ENCODE measurements around the gene LTB4R2.
"Not testable (repeated sequence)": the region's sequence is repeated elsewhere in the genome, so short reads cannot be mapped to it uniquely, and the experiment has no call there.

LTB4R2 gene

DNA sequence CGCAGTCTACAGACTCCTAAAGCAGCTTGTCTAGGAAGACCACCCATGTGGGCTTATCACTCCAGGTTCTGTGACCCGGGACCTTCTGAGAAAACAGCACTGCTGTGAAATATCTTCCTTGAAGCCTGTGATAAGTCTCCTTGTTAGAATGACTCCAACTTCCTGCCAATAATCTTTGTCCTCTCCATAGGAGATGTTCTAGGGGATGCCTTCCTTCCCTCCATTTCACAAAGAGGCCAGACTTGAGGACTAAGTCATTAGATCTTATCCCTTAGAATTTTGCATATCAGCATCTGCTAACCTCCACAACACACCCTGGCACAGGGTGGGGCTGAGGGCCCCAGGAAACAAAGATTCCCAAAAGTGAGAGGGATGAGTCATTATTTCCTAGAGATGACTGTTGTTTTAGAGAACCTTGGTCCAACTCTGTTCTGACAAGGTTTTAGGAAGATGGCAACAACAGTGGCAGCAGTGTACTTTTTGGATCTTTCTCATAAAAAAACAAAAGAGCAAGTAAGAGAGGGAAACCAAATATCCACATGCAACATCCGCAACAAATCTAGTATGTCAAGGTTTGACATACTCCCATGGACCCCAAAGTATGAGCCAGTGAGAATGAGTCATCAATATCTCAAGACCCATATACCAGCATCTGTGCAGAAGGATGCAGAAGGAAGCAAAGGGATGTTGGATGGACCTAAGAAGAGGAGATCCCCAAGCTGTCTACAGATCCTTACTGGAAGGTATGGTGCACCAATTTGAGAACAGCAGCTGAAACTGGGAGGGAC lies 7.4 kb downstream of the LTB4R2 start:
- DNase-seq (ENCODE audit: low read depth in 3 of 3): no peak

DNA sequence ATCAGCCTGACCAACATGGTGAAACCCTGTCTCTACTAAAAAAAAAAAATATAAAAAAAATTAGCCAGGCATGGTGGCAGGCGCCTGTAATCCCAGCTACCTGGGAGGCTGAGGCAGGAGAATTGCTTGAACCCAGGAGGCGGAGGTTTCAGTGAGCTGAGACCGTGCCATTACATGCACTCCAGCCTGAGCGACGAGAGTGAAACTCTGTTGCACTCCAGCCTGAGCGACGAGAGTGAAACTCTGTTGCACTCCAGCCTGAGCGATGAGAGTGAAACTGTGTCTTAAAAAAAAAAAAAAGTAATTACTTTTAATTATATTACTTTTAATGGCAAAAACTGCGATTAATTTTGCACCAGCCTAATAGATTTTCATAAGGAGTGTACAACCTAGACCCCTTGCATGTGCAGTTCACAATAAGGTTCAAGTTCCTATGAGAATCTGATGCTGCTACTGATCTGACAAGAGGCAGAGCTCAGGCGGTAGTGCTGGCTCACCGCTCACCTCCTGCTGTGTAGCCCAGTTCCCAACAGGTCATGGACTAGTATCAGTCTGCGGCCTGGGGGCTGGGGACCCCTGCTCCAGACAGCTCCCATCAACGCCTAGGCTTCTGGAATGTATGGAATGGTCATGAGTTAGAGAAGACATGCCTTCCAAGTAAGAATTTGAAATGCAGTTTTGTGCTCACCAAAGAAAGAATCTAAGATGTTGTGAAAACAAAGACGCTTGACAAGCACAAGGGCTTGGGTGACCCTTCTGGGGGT lies 11.5 kb downstream of the LTB4R2 start:
- DNase-seq (ENCODE audit: low read depth in 3 of 3): no peak

GRCh38 chr14:24322672-24323071 lies 12.7 kb downstream of the LTB4R2 start:
- DNase-seq (ENCODE audit: low read depth in 3 of 3): no peak

DNA sequence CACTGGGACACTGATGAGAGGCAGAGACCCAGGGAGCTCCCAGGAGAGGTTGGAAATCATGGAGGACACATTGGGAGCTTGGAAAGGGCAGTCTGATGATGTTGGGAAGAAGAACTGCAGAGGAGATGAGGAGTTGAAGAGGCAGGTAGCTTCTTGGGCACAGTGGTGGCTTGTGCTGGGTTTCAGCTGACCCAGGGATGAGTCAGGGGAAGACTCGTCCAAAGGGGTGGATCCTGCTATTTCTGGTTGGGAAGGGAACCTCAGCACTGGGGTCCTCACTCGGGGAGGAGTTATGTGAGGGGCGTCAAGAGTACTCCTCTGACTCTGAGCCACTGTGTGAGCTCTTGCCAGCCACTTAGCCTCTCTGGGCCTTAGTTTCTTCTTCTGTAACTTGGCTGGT lies 13.4 kb downstream of the LTB4R2 start:
- no peak for DNase-seq (ENCODE audit: low read depth in 3 of 3)

DNA sequence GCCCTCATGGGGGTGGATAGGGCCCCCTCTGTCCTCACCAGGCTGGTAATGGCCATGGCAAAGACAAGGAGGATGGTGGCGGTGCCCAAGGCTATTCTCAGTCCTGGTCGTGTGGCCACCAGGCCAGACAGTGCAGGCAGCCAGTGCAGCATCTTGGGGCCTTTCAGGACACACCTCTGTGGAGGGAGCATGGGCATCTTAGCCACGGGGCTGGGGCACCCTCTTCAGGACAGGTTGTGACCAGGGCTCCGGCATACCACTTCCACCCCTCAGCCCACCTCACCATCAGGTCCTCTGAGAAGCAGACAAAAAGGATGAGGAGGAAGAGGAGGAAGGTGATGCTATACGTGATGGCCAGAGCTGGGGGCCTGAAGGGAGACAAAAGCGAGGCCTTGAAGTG lies 14.1 kb downstream of the LTB4R2 start:
- no peak for DNase-seq (ENCODE audit: low read depth in 3 of 3)

DNA sequence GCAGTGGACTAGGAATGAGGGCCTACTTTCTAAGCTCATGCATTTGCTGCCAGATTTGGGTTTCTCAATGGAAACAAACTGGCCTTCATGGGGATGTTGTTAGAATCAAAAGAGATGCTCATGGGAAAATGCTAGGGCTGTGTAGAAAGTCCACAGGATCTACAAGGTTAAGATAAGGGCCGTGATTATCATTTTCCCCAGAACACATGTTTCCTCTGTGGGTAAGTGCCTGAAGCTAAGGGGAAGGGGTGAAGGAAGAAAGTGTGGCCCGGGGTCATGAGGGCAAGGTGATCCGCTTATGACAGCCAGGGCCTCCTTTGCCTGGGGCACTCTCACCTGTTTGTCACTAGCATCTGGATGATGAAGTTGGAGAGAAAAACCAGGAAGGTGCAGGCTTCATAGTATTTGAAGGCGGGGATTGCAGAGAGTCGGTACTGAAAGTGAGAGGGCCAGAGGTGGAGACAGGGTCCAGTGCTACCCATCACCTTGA lies 15.1 kb downstream of the LTB4R2 start:
- no peak for DNase-seq (ENCODE audit: low read depth in 3 of 3)

DNA sequence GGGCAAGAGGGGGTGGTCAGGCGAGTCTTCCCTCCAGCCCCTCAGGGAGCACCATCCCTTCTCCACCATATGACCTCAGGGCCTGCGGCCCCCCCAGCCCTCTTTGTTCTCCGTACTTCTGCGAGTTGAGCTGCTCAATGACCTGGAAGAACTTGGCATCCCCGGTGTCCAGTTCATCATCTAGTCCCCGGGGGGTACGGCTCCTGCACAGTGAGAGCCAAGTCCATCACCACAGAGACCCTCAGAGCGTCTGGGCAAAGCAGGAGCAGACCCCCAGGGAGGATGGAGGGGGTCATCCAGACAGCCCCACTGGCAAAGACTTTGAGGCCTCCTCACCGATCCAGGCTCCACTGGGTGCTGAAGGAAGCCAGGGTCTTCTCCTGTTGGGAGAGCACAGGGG lies 16.0 kb downstream of the LTB4R2 start:
- no peak for DNase-seq (ENCODE audit: low read depth in 3 of 3)

- DNase-seq (ENCODE audit: low read depth in 3 of 3): no peak
Observed at GRCh38 chr14:24327303-24327702, 17.4 kb downstream of the LTB4R2 start.

- DNase-seq (ENCODE audit: low read depth in 3 of 3): not testable (repeated sequence)
Observed at GRCh38 chr14:24327914-24328313, 18.0 kb downstream of the LTB4R2 start.

GRCh38 chr14:24329073-24329663 lies 19.2 kb downstream of the LTB4R2 start:
- DNase-seq (ENCODE audit: low read depth in 3 of 3): no peak

DNA sequence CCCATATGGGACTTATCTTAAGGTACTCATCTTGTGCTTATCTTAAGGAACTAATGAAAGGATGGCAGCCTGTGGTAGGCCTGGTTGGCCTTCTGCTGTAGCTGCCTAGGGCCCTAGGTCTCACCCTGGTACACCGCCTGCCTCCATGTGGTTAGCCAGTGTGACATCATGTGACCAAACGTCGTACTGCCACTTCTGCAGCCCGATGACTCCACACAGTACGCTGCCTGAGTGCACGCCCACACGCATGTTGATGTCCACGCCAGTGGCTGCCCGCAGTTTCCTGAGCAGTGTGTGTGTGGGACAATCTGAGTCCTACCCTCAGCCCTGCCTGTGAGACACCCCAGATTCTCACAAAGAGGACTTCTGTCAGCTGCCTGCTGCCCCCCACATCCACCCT lies 19.8 kb downstream of the LTB4R2 start:
- DNase-seq (ENCODE audit: low read depth in 3 of 3): no peak

- DNase-seq (ENCODE audit: low read depth in 3 of 3): no peak
Observed at GRCh38 chr14:24330973-24331674, 21.2 kb downstream of the LTB4R2 start.

DNA sequence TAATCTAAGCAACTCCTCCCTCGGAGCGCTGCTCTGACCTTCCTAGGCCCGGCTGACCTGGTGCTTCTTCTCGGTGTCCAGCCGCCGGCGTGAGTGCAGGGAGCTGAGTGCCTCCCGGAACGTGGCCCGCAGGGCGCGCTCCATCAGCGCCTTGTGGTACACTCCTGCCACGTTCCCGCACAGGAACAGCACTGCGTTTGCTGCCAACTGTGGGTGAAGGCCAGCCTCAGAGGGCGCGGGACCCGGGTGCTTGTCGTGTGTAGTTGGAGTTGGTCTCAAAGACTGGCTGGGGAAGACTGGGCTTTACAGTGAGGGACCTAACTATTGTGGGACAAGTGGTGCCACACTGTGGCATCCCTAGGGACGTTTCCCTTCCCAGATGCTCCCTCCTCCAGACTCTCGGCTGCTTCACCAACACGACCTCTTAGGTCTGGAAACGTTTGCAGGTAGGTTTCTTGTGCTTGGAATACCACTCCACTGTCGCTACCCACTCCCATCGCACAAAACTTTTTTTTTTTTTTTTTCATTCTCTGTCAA lies 21.9 kb downstream of the LTB4R2 start:
- no peak for DNase-seq (ENCODE audit: low read depth in 3 of 3)

DNA sequence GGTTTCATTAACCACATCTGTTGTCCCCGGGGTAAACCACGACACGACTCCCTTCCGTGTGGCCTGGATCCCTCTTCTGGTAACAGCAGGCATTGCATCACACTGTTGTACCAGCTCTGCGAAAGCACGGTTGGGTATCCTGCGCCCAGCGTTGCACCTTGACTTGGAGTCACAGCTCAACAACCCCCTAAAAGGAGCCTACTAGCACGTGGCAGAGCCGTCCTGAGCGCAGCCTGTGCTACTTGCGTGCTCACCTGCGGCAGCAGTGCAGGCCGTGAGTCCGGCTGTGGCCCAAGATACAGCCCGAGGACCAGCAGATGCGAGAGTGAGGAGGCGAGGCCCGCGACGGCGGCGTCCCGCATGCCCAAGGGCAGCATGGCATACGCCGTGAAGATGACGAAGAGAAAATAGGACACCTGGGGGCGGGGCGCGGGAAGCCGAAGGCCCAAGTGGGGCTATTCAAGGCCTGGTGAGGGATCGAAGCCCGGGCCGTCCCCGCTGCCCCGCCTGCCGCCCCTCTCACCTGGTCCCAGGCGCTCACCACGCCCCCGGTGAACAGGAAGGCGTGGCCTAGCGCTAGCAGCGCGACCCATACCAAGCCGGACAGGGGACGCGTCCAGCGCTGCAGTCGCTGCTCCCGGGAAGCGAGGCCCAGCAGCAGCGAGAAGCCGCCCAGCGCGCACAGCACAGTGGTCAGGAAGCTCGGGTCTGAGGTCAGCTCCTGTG lies 22.5 kb downstream of the LTB4R2 start:
- DNase-seq (ENCODE audit: low read depth in 3 of 3): peak; percentile 62 to 81 (median 77)

DNA sequence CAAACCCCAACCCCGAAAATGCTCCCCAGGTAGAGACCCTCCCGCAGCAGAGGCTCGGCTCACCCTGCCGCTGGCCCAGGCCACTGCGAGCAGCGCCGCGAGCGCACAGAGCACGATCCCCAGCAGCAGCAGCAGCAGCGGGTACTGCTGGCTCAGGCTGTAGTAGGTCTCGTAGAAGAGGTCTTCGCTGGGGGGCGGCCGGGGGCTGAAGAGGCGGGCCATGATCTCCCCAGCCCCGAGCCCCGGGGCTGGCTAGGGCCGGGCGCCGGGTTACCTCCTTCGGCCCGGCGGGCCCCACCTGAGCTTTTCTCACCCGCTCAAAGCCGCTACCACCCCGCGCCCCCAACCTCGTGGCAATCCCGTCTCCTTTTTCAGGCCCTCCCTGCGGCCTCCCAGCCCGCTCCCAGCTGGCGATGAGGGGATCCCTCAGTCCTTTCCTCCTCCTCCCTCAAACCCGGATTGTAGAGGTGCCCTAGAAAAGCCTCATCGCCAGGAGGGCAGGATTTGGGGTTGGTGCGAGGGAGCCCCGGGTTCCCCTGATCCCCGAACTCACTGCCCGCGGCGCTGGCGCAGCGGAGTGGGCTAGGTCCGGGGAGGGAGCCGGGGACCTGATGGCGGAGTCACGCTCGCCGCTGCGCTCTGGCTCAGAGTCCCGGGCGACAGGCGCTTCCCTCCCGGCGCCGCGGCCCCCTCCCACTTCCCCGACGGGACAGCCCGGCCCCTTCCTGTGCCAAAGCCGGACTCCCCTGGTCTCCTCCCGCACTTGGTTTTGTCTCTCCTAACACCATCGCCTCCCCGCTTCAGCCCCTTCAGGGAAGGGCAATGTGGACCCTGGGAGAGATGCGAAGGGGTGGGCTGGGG lies 24.7 kb downstream of the LTB4R2 start, which contains the start of gene ADCY4:
Gene ADCY4 (minus strand): TSS at position 641 of the 861 bp plus-strand sequence. CDS start 419 bp downstream, at position 222.
- DNase-seq (ENCODE audit: low read depth in 3 of 3): no peak

GRCh38 chr14:24335461-24336171 lies 25.7 kb downstream of the LTB4R2 start:
- DNase-seq (ENCODE audit: low read depth in 3 of 3): no peak

DNA sequence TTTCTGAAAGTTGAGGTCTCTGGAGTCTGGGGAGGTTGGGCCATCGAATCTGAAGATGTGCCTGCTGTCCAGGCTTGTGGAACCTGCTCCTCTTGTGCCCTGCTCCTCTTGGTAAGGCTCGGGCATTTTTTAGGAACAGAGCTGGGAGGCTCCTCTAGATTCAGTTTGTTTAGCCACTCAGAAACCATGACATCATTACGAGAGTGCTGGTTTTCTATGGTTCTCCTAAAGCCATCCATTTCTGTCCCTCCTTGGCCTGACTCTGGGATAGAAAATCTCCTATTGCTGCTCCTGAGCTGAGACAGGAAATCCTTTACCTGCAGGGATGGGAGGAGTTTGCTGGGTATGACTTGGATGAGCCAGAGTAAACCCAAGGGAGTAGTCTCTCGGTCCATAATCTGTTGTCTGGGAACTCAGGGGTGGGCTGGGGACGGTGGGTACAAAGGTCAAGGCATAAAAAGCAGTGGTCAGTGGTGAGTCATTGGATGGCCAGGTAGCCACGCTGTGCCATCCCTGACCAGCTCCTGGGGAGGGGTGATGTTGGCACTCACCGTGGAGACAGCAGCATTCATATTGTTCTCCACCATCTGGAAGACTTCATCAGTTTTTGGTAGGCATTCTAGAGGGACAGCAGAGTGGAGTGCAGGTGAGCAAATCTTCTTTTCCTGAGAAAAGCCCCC lies 27.3 kb downstream of the LTB4R2 start:
- no peak for DNase-seq (ENCODE audit: low read depth in 3 of 3)

- no peak for DNase-seq (ENCODE audit: low read depth in 3 of 3)
Observed at GRCh38 chr14:24337824-24338175, 27.9 kb downstream of the LTB4R2 start.

DNA sequence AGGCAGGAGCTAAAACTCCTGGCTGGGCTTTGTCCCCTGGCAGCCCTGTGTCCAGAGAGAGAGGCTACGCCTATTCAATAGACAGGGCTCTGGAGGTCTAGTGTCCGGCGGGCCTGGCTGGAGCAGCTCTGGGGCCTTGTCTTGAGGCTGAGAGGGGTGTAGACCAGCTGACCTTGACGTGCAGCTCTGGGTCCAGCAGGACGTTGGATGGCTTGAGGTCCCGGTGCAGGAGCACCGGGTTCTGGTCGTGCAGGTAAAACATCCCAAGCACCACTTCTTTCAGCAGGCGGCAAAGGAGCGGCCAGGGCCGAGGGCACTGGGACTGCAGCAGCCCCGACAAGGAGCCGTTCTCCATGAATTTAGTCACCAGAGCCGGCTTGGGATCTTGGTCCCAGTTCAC lies 28.9 kb downstream of the LTB4R2 start:
- DNase-seq (ENCODE audit: low read depth in 3 of 3): no peak

All from stimulated activated CD4-positive, alpha-beta T cell treated with anti-CD3 and anti-CD28 coated beads, TNF-alpha, amount 100 ng/mL, for 4 hours (primary cell).